ENCODE data around the gene TTLL10.

TTLL10 gene

GRCh38 chr1:1199961-1200875 is 26.5 kb downstream of the TTLL10 start:
- Histone ChIP-seq H3K36me3 (ENCODE audit: control insufficient read depth, insufficient read depth, low read length) (no peaks in the 10 kb centered on the region), H3K9me3 (ENCODE audit: control insufficient read depth, low read length) (no peaks in the 10 kb centered on the region), H3K27ac (ENCODE audit: insufficient read depth, low read length, poor library complexity, severe bottlenecking) (peak overlapping the region; percentile 74), H3K4me3 (ENCODE audit: insufficient read depth, low read depth, low read length, poor library complexity, severe bottlenecking) (peak overlapping the region; percentile 46), H3K27me3 (replicated peaks; ENCODE audit: control insufficient read depth, insufficient read depth, low read length, poor library complexity, severe bottlenecking) (no peaks in the 10 kb centered on the region), H3K4me1 (ENCODE audit: control insufficient read depth, insufficient read depth, low read length, poor library complexity, severe bottlenecking) (peaks cover 11% of the 10 kb centered on the region)
- no peak for DNase-seq

GRCh38 chr1:1200876-1201810 is 27.5 kb downstream of the TTLL10 start:
- Histone ChIP-seq H3K27ac (ENCODE audit: insufficient read depth, low read length, poor library complexity, severe bottlenecking) (peak overlapping the region; percentile 74), H3K4me3 (ENCODE audit: insufficient read depth, low read depth, low read length, poor library complexity, severe bottlenecking) (peak overlapping the region; percentile 46)
- peak; percentile 84 to 89 (median 86) for DNase-seq

DNA sequence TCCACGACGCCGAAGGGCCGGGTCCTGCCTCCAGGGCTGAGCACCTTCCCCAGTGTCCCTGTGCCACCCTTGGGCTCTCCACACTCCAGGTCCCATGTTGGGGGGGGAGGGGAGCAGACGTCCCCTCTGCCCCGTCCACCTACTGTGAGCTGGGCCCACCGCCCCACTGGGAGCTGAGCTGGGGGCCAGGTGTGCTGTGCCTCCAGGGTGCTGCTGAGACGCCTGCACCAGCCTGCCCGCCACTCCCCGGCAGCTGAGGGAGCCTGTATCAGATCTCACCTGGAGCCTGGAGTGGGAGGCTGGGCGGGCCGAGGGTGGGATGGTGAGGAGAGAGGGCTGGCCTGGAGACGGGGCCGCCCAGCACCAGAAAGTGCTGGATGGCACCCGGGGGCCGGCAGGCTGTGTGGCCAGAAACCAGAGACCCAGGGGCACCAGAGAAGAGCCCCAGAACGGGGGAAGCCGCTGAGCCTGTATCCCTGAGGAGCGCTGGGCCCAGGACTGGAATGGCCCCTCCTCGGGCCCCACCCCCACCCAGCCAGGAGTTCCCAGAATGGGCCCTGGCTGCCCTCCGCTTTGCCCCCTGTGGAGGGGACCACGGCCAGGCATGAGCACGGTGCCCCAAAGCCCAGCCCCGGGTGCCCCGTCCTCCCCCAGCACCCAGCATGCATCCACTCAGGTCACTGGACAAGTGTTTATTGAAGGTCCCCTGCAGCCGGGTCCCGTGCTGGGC is 29.3 kb downstream of the TTLL10 start:
- H3K4me3 ChIP-seq (ENCODE audit: insufficient read depth, low read depth, low read length, poor library complexity, severe bottlenecking): no peak overlapping the region
- DNase-seq: peak in 1 of 3 donors; percentile 0

More at GRCh38 chr1:1200876-1201810, 27.5 kb downstream of the TTLL10 start:
- H3K27me3 ChIP-seq (replicated peaks; ENCODE audit: control insufficient read depth, insufficient read depth, low read length, poor library complexity, severe bottlenecking): no peaks in the 10 kb centered on the region
- H3K9me3 ChIP-seq (ENCODE audit: control insufficient read depth, low read length): no peaks in the 10 kb centered on the region
- H3K4me1 ChIP-seq (ENCODE audit: control insufficient read depth, insufficient read depth, low read length, poor library complexity, severe bottlenecking): peaks cover 20% of the 10 kb centered on the region
- H3K36me3 ChIP-seq (ENCODE audit: control insufficient read depth, insufficient read depth, low read length): no peaks in the 10 kb centered on the region

DNA sequence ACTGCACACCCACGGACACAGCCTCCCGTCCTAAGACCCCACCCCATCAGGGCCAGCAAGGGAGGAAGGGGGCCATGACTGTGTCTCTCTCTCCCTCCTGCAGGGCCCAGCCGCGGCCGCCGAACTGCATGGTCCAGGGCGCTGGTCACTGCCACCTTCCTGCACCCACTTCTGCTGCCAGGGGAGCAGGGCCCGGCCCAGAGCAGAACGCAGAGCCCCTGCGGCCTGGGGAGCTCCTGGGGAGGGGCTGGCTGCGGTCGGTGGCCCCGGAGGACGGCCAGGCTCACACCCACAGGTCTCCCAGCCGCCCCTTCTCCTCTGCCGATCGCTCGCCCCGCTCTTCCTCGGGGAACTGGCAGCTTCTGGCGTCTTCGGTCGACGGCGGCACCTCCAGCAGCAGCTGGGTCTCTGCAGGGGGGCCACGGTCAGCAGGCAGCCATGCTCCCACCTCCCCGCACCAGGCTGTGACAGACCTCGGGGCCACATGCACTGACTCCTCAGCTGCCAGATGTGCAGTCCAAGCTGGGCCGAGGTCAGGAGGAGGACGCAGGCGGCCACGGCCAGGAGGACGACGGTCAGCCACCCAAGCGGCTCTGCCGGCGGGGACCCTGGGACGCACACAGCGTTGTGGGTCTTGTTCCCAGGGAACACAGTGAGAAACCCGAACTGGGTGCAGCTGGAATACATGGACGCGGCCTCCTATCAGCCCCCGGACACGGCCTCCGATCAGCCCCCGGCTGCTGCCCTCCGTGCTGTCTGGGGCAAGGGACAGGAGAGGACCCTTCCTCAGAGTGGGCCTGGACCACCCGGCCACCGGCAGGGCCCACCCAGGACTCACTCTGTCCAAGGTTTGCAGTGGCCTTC is 30.1 kb downstream of the TTLL10 start:
- Histone ChIP-seq H3K27me3 (replicated peaks; ENCODE audit: control insufficient read depth, insufficient read depth, low read length, poor library complexity, severe bottlenecking) (no peaks in the 10 kb centered on the region), H3K4me3 (ENCODE audit: insufficient read depth, low read depth, low read length, poor library complexity, severe bottlenecking) (no peak overlapping the region)

More for the DNA sequence above, 29.3 kb downstream of the TTLL10 start:
- peaks cover 38% of the 10 kb centered on the region for H3K4me1 ChIP-seq (ENCODE audit: control insufficient read depth, insufficient read depth, low read length, poor library complexity, severe bottlenecking)
- no peaks in the 10 kb centered on the region for H3K9me3 ChIP-seq (ENCODE audit: control insufficient read depth, low read length)
- H3K27ac ChIP-seq (ENCODE audit: insufficient read depth, low read length, poor library complexity, severe bottlenecking): no peak overlapping the region
- no peaks in the 10 kb centered on the region for H3K36me3 ChIP-seq (ENCODE audit: control insufficient read depth, insufficient read depth, low read length)
- no peaks in the 10 kb centered on the region for H3K27me3 ChIP-seq (replicated peaks; ENCODE audit: control insufficient read depth, insufficient read depth, low read length, poor library complexity, severe bottlenecking)

GRCh38 chr1:1204425-1204920 is 30.8 kb downstream of the TTLL10 start:
- no peaks in the 10 kb centered on the region for H3K36me3 ChIP-seq (ENCODE audit: control insufficient read depth, insufficient read depth, low read length)
- no peaks in the 10 kb centered on the region for H3K27me3 ChIP-seq (replicated peaks; ENCODE audit: control insufficient read depth, insufficient read depth, low read length, poor library complexity, severe bottlenecking)
- DNase-seq: no peak
- H3K4me3 ChIP-seq (ENCODE audit: insufficient read depth, low read depth, low read length, poor library complexity, severe bottlenecking): no peak overlapping the region
- H3K9me3 ChIP-seq (ENCODE audit: control insufficient read depth, low read length): no peaks in the 10 kb centered on the region
- H3K27ac ChIP-seq (ENCODE audit: insufficient read depth, low read length, poor library complexity, severe bottlenecking): peak overlapping the region; percentile 83
- peaks cover 51% of the 10 kb centered on the region for H3K4me1 ChIP-seq (ENCODE audit: control insufficient read depth, insufficient read depth, low read length, poor library complexity, severe bottlenecking)

More for the DNA sequence above, 30.1 kb downstream of the TTLL10 start:
- DNase-seq: peak in 1 of 3 donors; percentile 1
- no peaks in the 10 kb centered on the region for H3K36me3 ChIP-seq (ENCODE audit: control insufficient read depth, insufficient read depth, low read length)
- H3K9me3 ChIP-seq (ENCODE audit: control insufficient read depth, low read length): no peaks in the 10 kb centered on the region
- H3K4me1 ChIP-seq (ENCODE audit: control insufficient read depth, insufficient read depth, low read length, poor library complexity, severe bottlenecking): peaks cover 45% of the 10 kb centered on the region
- no peak overlapping the region for H3K27ac ChIP-seq (ENCODE audit: insufficient read depth, low read length, poor library complexity, severe bottlenecking)

DNA sequence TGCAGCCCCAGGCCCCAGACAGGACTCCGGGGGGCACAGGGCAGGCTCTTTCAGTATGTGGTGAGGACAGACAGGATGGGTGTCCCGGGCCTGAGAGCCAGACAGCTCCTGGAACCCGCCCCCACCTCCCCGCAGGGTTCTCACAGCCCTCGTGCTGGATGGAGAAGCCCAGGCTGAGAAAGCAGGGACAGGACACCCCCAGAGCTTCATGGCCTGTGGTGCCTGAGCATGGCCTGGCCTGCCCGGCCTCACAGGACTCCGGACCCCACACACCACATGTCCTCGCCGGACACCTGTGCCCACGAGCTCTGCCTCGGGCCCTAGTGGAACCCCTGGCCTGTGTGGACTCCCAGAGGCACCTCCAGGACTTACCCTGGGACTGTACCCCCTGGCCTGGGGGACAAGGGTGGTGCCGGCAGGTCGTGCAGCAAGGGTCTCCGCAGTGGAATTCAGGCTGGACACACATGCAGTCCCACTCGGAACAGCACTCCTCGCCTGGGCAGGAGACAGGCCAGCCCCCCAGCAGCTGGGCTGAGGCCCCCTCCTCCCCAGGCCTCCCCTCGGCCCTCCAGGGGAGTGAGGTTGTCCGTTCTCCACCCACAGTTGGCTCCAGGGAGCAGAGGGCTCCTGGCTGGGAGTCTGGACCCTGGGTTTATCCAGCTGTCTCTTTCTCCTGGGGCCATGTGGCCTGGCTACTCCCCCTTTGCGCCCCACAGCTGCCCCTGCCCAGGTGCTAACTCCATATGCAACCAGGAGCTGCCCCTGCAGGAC is 31.5 kb downstream of the TTLL10 start:
- no peak for DNase-seq
- H3K27ac ChIP-seq (ENCODE audit: insufficient read depth, low read length, poor library complexity, severe bottlenecking): peak overlapping the region; percentile 83

GRCh38 chr1:1205769-1206375 is 32.2 kb downstream of the TTLL10 start:
- H3K4me1 ChIP-seq (ENCODE audit: control insufficient read depth, insufficient read depth, low read length, poor library complexity, severe bottlenecking): peaks cover 48% of the 10 kb centered on the region
- no peaks in the 10 kb centered on the region for H3K27me3 ChIP-seq (replicated peaks; ENCODE audit: control insufficient read depth, insufficient read depth, low read length, poor library complexity, severe bottlenecking)
- DNase-seq: no peak
- no peaks in the 10 kb centered on the region for H3K9me3 ChIP-seq (ENCODE audit: control insufficient read depth, low read length)
- H3K27ac ChIP-seq (ENCODE audit: insufficient read depth, low read length, poor library complexity, severe bottlenecking): peak overlapping the region; percentile 83
- H3K36me3 ChIP-seq (ENCODE audit: control insufficient read depth, insufficient read depth, low read length): no peaks in the 10 kb centered on the region
- H3K4me3 ChIP-seq (ENCODE audit: insufficient read depth, low read depth, low read length, poor library complexity, severe bottlenecking): peak overlapping the region; percentile 55

More for the DNA sequence above, 31.5 kb downstream of the TTLL10 start:
- H3K4me1 ChIP-seq (ENCODE audit: control insufficient read depth, insufficient read depth, low read length, poor library complexity, severe bottlenecking): peaks cover 52% of the 10 kb centered on the region
- no peaks in the 10 kb centered on the region for H3K36me3 ChIP-seq (ENCODE audit: control insufficient read depth, insufficient read depth, low read length)
- H3K9me3 ChIP-seq (ENCODE audit: control insufficient read depth, low read length): no peaks in the 10 kb centered on the region
- no peaks in the 10 kb centered on the region for H3K27me3 ChIP-seq (replicated peaks; ENCODE audit: control insufficient read depth, insufficient read depth, low read length, poor library complexity, severe bottlenecking)
- peak overlapping the region; percentile 55 for H3K4me3 ChIP-seq (ENCODE audit: insufficient read depth, low read depth, low read length, poor library complexity, severe bottlenecking)

DNA sequence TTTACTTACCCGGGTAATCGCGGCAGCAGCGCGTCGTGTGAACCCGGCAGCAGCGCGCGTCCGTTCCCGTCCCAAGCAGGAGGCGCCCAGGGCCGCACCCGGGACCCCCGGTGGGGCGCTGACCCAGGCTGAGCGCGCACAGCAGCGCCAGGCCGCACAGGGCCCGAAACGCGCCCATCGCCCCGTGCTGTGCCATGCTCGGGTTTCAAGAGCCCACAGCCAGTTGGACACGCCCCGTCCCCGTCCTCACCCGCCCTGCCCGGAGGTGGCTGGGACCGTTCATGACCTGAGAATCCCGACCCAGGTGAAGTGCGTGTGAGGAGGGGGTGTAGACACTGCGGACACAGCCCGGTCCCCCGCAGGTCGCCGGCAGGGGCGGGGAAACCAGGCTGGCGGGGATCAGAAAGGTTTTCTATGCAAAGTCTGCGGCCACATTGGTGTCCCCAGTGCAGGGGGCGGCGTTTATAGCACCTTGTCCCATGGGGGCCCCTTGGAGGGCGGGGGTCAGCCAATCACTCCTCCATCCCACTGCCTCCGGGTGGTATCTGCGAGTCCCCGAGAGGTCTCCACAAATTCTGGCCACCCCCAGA is 32.8 kb downstream of the TTLL10 start, which contains the start of gene TNFRSF18:
TSS of gene TNFRSF18 (minus strand) at position 217 of the 590 bp plus-strand sequence. CDS start at position 196, 21 bp downstream.
- peak in 1 of 3 donors; percentile 30 for DNase-seq

More for the DNA sequence above, 32.8 kb downstream of the TTLL10 start, which contains the start of gene TNFRSF18:
- H3K9me3 ChIP-seq (ENCODE audit: control insufficient read depth, low read length): no peaks in the 10 kb centered on the region
- H3K27me3 ChIP-seq (replicated peaks; ENCODE audit: control insufficient read depth, insufficient read depth, low read length, poor library complexity, severe bottlenecking): no peaks in the 10 kb centered on the region
- peak within 1 kb of the TSS; percentile 55 for H3K4me3 ChIP-seq (ENCODE audit: insufficient read depth, low read depth, low read length, poor library complexity, severe bottlenecking)
- no peaks in the 10 kb centered on the region for H3K36me3 ChIP-seq (ENCODE audit: control insufficient read depth, insufficient read depth, low read length)
- H3K4me1 ChIP-seq (ENCODE audit: control insufficient read depth, insufficient read depth, low read length, poor library complexity, severe bottlenecking): peaks cover 49% of the 10 kb centered on the region
- H3K27ac ChIP-seq (ENCODE audit: insufficient read depth, low read length, poor library complexity, severe bottlenecking): peak within 1 kb of the TSS; percentile 83

Measured in effector memory CD4-positive, alpha-beta T cell (primary cell).